Right lobe of liver (tissue), 4 donors: Measurements from ENCODE around the gene BUB1B.

Source experiments
- CTCF ChIP-seq, 4 donors: fragments of 200-600 bp in 3 of 4; fragments of 450-650 bp in 1 of 4; IDR thresholded peaks; one replicate each; pipeline versions ENCODE4 v1.5.1 to v1.8.0; 2016 to 2022; ENCODE audit warnings: antibody characterized with exemption in 4 of 4, mild to moderate bottlenecking in 2 of 4
- POLR2A ChIP-seq: fragments of 450-650 bp; IDR thresholded peaks from one replicate; pipeline ENCODE4 v1.6.1; 2017; ENCODE audit warnings: antibody characterized with exemption, mild to moderate bottlenecking
- donor health status: DM: no; HTN: no; CAD: no.
- donor health status: DM: no; HTN: no; CAD: no.
- donor health status: DM: no; HTN: yes; CAD: no.

- no peak for TF ChIP-seq CTCF (IDR thresholded peaks at IDR 0.05)
- TF ChIP-seq POLR2A: no peak
Observed at GRCh38 chr15:40250304-40250656, 89.4 kb downstream of the BUB1B start.
